GM18505 (cell line): ENCODE measurements around the gene FNDC3A.
"Not testable (repeated sequence)": the region's sequence is repeated elsewhere in the genome, so short reads cannot be mapped to it uniquely, and the experiment has no call there.

Source experiments
- ATAC-seq: cut with Tn5 transposase; IDR thresholded peaks from one replicate; pipeline ENCODE4 v1.9.1; 2021; ENCODE audit not compliant: unreplicated experiment
- POLR2A ChIP-seq: IDR thresholded peaks from 4 replicates; pipeline ENCODE4 v1.6.1; 2011; ENCODE audit warnings: borderline replicate concordance; ENCODE audit not compliant: insufficient read depth, insufficient read length; ENCODE audit errors: extremely low read depth

Gene FNDC3A

DNA sequence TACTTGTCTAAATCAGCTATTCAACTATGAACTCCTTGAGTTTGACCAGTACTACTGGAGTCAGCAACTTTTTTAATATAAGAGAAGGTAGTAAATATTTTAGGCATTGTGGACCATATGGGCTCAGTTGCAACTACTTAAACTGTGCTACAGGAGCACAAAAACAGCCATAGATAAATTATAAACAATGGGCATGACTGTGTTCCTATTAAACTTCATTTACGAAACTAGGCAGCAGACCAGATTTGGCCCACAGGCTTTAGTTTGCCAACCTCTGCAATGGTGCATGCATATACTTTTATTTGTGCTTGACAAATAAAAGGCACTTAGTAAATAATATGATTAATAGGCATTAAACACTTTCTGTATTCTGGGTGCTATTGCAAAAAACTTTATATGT is 7.6 kb downstream of the FNDC3A start:
- TF ChIP-seq POLR2A: no peak
- no peak for ATAC-seq

DNA sequence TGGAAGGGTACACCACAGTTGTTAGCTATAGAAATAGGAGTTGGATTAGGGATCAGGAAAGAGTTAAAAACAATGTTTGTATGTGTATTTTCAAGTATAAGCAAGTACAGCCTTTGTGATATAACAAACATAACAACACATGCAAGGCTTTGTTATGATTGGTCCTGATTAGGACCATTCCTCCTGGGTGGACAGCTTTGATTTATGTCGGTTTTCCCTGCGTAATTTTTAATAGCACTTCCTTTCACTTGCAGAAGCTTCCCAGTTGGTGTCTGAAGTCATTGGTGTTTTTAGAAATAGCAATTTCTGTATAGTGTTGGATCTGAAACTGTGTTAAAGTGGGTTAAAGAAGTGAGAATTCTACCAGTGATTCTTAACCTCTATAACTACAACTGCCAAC is 10.0 kb downstream of the FNDC3A start:
- no peak for TF ChIP-seq POLR2A
- ATAC-seq: no peak

DNA sequence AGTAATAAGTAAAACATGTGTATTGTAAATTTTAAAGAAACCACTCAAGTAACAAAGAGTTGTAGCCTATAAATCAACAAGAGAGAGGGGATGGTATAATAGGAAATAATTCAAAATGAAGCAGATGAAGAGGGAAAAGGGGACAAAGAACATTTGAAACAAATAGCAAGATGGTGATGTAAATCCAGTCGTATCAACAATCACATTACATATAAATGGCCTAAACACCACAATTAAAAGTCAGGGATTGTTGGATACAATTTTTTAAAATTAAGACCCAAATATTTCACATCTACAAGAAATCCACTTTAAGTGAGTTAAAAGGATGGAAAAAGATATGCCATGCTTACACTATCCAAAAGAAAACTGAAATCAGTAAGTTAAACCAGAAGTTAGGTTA is 15.2 kb downstream of the FNDC3A start:
- TF ChIP-seq POLR2A: no peak
- ATAC-seq: no peak

DNA sequence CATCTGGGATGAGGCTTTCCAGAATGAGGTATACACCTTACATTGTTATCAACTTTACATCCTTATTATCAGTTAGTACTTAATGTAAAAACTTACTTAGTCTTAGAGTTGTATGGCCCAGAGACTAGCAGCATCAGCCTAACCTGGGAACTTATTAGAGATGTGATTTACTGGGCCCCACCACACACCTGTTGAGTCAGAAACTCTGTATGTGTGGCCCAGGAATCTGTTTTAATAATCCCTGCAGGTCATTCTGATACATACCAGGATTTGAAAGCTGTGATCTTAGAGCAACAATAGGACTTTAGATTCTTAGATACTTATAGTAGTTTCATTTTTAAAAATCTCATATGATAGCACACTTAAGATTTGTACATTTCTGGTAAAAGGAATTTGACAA is 17.4 kb downstream of the FNDC3A start:
- no peak for TF ChIP-seq POLR2A
- no peak for ATAC-seq

DNA sequence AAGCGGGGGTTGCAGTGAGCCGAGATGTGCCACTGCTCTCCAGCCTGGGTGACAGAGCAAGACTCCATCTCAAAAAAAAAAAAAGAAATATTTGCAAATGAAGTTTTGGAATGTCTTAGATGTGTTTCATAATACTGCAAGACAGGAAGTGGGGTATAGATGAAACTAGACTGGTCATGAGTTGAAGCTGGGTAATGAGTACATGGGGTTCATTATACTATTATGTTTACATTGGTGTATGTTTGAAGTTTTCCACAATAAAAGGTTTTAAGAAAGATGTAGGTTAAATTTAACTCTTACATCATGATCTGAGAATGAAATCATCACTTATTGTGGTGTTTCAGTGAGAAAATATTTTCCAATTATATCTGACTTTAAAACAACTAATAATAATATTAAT is 19.0 kb downstream of the FNDC3A start:
- no peak for TF ChIP-seq POLR2A
- no peak for ATAC-seq

DNA sequence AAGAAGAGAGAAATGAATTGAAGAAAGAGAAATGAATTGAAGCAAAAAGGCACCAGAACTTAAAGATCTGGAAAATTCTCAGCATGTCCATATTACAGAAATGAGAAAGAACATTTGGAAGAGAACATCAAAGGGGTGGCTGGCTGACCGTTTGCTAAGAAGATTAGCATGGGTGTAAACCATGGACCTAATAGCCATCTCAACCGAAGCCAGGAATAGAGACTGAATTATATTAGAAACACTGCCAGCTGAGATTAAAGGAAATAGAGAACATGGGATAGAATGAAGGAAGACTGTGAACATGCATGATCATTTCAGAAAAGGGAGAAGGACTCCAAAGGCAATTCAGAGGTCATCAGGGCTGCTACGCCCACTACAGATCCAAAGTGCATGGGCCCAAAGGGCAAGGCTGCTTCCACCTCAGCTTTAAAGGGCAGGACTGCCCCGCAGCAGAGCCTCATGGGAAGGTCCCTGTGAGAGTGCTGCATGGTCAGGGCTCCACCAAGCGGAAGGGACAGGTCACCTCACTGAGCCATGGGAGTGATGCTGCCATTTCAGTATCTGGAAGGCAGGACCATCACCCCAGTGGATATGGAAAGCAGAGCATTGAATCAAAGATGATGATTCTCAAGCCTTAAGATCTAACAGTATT is 23.1 kb downstream of the FNDC3A start:
- ATAC-seq: no peak
- no peak for TF ChIP-seq POLR2A

DNA sequence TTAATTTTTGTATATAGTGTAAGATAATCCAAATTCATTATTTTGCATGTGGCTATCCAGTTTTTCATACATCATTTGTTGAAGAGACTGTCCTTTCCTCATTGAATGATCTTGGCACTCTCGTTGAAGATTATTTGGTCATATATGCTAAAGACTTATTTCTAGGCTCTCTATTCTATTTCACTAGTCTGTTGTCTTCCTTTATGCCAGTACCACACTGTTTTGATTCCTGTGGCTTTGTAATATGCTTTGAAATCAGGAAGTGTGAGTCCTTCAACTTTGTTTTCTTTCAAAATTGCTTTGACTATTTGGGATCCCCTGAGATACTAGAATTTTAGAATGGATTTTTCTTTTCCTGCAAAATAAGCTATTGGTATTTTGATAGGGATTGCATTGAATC is 24.5 kb downstream of the FNDC3A start:
- ATAC-seq: no peak
- TF ChIP-seq POLR2A: no peak

DNA sequence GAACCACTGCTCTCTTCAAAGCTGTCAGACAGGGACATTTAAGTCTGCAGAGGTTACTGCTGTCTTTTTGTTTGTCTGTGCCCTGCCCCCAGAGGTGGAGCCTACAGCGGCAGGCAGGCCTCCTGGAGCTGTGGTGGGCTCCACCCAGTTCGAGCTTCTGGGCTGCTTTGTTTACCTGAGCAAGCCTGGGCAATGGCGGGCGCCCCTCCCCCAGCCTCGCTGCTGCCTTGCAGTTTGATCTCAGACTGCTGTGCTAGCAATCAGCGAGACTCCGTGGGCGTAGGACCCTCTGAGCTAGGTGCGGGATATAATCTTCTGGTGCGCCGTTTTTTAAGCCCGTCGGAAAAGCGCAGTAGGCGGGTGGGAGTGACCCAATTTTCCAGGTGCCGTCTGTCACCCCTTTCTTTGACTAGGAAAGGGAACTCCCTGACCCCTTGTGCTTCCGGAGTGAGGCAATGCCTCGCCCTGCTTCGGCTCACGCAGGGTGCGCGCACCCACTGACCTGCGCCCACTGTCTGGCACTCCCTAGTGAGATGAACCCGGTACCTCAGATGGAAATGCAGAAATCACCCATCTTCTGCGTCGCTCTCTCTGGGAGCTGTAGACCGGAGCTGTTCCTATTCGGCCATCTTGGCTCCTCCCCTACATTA is 43.4 kb downstream of the FNDC3A start:
- not testable (repeated sequence) for ATAC-seq

DNA sequence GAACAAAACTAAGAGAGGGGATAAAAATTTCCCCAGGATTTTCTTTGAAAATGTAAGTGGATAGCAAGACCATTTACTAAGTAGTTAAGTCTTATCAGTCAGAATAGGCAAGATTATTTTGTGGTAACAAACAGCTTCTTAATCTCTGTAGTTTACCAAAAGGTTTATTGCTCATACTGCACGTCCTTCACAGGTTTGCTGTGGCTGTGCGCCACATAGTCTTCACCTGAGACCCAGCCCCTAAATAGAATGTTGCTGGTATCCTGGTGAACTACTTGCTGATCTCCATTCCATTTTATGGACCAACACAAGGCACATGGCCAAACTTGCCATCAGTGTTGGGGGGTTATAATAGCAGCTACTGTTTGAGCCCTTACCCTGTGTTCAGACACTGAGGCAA is 44.6 kb downstream of the FNDC3A start:
- TF ChIP-seq POLR2A: no peak
- no peak for ATAC-seq

DNA sequence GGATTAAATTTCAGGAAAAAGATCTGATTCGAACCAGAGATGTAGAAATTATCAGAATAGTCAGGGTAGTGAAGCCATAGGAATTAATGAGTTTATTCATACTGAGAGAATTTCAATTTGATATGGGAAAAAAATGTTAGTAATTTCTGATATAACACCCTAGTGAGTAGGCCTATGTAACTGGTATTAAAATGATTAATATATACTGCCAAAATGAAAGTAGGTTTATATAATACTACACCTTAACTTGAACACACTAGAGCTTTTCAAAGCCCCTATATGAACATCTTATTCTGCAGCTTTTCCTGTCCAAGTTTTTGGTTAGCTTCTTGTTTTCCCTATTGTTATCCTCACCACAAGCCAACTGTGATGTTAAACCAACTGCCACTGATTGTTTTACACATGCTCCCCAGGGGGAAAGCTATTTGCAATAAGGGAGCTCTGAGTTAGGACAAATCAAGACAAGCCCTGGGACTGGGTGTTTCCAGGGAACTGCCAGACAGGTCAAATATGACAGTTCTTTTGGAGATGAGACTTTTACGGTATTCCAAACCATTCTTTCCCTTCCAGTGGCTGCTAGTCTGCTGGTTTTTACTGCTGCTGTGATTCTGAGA is 45.3 kb downstream of the FNDC3A start:
- no peak for ATAC-seq

DNA sequence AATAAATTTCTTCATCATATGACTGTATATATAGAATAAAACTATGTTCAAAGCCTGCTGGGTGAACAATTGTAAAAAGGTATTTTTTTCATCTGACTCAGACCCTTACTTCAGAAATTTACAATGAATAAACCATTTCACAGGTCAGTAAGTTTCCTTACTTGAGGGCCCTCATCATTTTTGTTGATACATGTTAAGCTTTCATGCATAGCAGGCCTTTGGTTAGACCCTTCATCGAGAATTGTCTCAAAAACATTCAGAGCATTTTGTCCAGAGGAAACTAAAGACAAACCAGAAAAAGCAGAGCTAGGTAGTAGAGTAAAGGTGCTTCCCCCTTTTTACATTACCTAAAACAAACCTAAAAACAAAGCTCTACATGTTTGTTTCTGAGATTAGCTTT is 46.2 kb downstream of the FNDC3A start:
- TF ChIP-seq POLR2A: no peak
- ATAC-seq: no peak

More for the DNA sequence above, 45.3 kb downstream of the FNDC3A start:
- no peak for TF ChIP-seq POLR2A

DNA sequence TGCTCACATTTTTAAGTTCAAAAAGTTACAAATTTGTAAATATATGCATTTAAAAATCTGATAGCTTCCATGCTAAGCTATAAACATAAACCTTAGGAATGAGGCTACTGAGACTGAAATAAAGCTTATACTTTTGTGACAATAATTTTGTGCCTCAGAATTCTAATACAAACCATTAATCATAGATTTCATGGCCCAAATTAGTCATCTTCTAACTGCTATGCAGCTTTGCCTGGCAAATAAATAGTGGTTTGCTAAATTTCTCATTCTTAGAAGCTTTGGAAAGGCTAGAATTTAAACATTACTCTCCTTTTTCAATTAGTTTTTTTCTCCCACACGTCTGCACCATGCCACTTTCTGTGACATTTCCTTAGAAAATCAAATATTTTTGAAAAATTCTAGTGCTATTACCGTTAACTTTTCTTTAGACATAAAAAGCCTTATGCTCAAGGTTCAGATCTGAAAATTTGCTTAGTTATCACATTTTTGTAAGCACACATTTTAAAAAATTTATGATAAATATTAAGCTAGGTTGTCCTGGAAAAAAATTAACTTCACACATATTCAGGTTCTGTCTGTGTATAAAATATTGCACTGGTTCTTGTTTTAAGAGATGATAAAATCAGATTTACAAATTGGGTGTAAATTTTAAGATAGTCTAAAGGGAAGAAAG is 46.9 kb downstream of the FNDC3A start:
- TF ChIP-seq POLR2A: no peak
- ATAC-seq: no peak

DNA sequence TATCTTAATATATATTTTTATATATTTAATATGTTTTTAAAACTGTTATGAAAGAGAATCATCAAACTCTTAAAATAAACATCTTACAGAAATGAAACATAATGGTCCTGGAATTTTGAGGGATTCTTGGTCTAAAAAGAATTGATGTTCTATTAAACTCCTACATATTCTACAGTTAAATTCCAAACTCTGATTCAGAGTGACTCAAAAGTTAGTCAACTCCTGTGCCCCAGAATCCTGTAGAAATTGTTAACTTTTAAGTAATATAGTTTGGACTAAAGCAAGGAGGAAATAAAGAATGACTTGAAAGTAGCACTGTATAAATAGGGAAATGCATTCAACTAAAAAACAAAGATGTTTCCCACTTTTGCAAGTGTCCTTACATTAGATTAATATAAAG is 47.7 kb downstream of the FNDC3A start:
- TF ChIP-seq POLR2A: no peak
- no peak for ATAC-seq

DNA sequence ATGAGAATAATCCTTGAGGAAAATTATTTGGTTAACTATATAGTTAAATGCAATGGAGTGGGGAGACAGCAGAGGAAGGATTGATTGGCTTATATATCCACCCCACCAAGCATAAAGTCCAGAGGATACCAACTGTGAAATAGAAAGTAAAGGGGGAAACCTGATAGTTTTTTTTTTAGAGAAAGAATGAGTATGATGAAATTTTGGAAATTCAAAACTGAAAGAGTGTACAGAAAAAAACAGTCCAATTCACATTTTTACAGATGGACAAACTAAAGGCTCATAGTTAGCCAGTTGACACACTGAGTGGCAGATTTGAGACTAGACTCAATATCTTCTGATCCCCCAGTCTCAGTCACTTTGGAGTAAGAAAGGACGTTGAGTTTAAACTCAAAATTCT is 51.1 kb downstream of the FNDC3A start:
- no peak for TF ChIP-seq POLR2A
- ATAC-seq: no peak
